ENCODE data around the gene PDCD4. TPM values are rescaled to one million over a fixed set of nuclear protein-coding genes. Genes with fewer than 3 reads are reported as not detected.

Gene PDCD4
- polyA plus RNA-seq, 1 donor, result 297 TPM

DNA sequence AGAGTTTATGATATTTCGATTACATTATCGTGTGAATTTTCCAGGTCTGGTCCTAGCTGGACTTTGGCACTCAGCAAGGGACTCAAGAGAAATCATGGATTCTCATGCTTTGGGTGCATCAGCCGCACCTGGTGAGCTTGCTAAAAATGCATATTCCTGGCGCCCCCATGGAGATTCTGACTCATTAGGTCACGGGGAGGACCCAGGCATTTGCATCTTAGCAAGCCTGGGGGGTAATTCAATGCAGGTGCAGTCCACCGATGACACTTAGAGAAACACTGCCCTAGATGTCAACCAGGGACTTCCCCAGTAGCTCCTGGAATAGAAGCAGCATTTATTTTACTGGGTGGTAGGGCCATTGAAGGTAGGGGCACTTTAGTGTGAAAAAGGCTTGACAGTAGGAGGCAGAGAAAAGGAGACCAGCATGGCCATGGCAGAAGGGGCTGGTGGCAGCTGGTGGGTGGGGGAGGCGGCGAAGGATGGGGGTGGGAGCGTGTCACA is 29.9 kb upstream of the PDCD4 start:
- peak overlapping the region; percentile 94 for H3K27ac ChIP-seq (ENCODE audit: low read length)
- 100% methylated on average over 2 of the region's 9 CpGs for WGBS (ENCODE audit: insufficient coverage, low lambda C conversion rate)

DNA sequence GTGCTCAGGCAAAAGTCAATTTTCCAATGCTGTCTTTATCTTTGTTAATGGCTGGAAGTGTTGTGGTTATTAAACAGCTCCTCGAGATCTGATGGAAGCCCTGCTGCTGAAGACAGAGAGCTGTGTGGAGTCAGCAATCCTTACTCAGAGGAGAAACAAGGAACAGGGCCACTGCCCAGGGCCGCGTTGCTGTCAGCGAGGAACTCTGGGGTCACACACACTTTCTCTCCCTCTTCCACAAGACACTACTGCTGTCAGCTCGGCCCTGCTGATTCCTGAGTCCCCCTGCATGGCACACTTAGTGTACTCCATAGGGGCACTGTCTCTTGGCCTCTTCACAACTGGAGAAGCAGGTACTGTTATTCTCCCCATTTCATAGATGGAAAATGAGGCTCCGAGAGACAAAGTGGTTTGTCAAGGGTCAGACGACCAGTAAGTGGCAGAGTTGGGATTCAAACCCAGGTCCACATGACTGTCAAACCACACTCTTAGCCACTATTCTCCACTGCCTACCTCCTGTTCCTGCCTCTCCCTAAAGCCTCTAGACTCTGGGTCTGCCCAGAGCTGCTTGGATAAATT is 29.3 kb upstream of the PDCD4 start:
- H3K36me3 ChIP-seq (ENCODE audit: control insufficient read depth, insufficient read depth, low read length), result no peaks in the 10 kb centered on the region
- H3K27ac ChIP-seq (ENCODE audit: low read length), result peak overlapping the region; percentile 94
- H3K4me1 ChIP-seq (ENCODE audit: control insufficient read depth, insufficient read depth, low read length), result peaks cover 93% of the 10 kb centered on the region
- H3K4me3 ChIP-seq (ENCODE audit: low read length), result no peak overlapping the region
- no peaks in the 10 kb centered on the region for H3K27me3 ChIP-seq (ENCODE audit: control insufficient read depth, insufficient read depth, low read length)
- H3K9me3 ChIP-seq (ENCODE audit: control insufficient read depth, low read depth, low read length), result no peaks in the 10 kb centered on the region
- no peak for DNase-seq
- WGBS (ENCODE audit: insufficient coverage, low lambda C conversion rate), result no CpG with 5 or more reads among the region's 7 CpGs

More for the DNA sequence above, 29.9 kb upstream of the PDCD4 start:
- H3K4me3 ChIP-seq (ENCODE audit: low read length), result no peak overlapping the region
- H3K36me3 ChIP-seq (ENCODE audit: control insufficient read depth, insufficient read depth, low read length), result no peaks in the 10 kb centered on the region
- peaks cover 93% of the 10 kb centered on the region for H3K4me1 ChIP-seq (ENCODE audit: control insufficient read depth, insufficient read depth, low read length)
- H3K9me3 ChIP-seq (ENCODE audit: control insufficient read depth, low read depth, low read length), result no peaks in the 10 kb centered on the region
- H3K27me3 ChIP-seq (ENCODE audit: control insufficient read depth, insufficient read depth, low read length), result no peaks in the 10 kb centered on the region
- DNase-seq, result no peak

DNA sequence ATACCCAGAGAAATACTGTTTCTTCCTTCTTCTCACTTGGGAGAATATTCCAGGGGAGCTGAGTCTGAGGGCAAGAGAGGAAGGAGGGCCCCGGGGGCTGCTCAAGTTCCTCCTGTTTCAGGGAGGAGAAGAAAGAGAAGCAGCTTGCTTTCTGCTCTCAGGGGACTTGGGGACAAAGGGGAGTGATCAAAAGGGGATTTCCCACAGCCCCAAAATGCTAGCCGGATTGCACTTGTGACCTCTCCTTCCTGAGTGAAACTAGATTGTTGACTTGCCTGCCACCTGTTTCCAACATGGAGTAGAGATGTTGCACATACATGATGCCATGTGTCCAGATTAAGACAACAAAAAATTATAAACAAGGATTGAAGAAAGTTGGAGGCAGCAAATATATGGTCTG is 28.7 kb upstream of the PDCD4 start:
- Histone ChIP-seq H3K27me3 (ENCODE audit: control insufficient read depth, insufficient read depth, low read length) (no peaks in the 10 kb centered on the region), H3K4me3 (ENCODE audit: low read length) (no peak overlapping the region), H3K9me3 (ENCODE audit: control insufficient read depth, low read depth, low read length) (no peaks in the 10 kb centered on the region), H3K36me3 (ENCODE audit: control insufficient read depth, insufficient read depth, low read length) (no peaks in the 10 kb centered on the region), H3K4me1 (ENCODE audit: control insufficient read depth, insufficient read depth, low read length) (peaks cover 90% of the 10 kb centered on the region), H3K27ac (ENCODE audit: low read length) (peak overlapping the region; percentile 94)
- peak in 1 of 2 donors; percentile 73 for DNase-seq
- WGBS (ENCODE audit: insufficient coverage, low lambda C conversion rate), result no CpG with 5 or more reads among the region's 2 CpGs

DNA sequence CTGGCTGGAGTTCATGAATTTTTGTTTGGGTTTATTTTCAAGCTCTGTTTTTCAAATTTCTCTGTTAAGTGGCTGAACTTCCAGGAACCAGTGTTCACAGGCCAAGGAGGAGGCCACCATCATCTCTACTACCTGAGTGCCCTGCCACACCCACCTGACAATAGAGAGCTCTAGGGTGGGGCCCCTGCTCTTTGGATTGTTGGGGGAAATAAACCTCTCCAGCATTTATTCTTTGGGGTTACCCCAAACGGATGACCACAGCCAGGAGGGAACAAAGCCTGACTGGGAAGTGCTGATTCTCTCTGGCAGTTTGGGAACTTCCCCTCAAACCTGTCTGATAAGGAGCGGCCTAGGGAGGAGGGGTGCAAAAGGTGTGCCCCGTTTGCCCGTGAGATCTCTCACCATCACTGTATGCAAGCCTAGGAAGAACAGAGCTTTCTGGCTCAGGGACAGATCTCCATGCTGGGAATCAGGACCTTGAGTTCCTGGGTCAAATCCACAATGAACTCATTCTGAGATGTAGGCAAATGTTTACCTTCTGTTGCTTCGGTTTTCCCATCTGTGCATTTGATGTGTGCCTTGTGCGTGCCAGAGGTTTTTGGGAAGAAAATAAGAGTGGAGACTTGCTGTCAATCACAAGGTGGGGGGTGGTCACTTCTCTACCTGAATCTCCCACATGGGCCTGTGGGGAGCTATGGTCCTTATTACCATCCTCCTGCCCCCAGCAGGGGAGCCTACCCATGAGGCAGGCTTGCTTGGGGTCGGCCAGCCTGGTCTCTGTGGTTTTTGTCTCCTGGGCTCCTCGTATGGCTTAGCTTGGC is 27.7 kb upstream of the PDCD4 start:
- Histone ChIP-seq H3K4me3 (ENCODE audit: low read length) (no peak overlapping the region), H3K4me1 (ENCODE audit: control insufficient read depth, insufficient read depth, low read length) (peaks cover 80% of the 10 kb centered on the region), H3K27me3 (ENCODE audit: control insufficient read depth, insufficient read depth, low read length) (no peaks in the 10 kb centered on the region), H3K9me3 (ENCODE audit: control insufficient read depth, low read depth, low read length) (no peaks in the 10 kb centered on the region), H3K36me3 (ENCODE audit: control insufficient read depth, insufficient read depth, low read length) (no peaks in the 10 kb centered on the region), H3K27ac (ENCODE audit: low read length) (peak overlapping the region; percentile 94)
- no CpG with 5 or more reads among the region's 8 CpGs for WGBS (ENCODE audit: insufficient coverage, low lambda C conversion rate)
- DNase-seq, result peak in 1 of 2 donors; percentile 80

DNA sequence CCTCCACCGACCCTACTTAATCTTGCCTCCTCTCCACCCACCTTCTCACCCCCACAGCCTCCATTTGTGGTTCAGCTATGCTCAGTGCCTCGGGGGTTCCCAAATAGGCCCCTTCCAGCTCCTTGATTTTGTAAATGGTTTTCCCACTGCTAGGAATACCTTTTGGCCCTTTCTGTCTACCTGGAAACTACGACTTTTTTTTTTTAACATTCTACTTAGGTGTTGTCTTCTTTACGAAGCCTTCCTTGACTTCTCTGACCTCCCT is 27.2 kb upstream of the PDCD4 start:
- Histone ChIP-seq H3K36me3 (ENCODE audit: control insufficient read depth, insufficient read depth, low read length) (no peaks in the 10 kb centered on the region), H3K9me3 (ENCODE audit: control insufficient read depth, low read depth, low read length) (no peaks in the 10 kb centered on the region), H3K27ac (ENCODE audit: low read length) (peak overlapping the region; percentile 94), H3K4me1 (ENCODE audit: control insufficient read depth, insufficient read depth, low read length) (peaks cover 74% of the 10 kb centered on the region), H3K27me3 (ENCODE audit: control insufficient read depth, insufficient read depth, low read length) (no peaks in the 10 kb centered on the region), H3K4me3 (ENCODE audit: low read length) (no peak overlapping the region)
- 88% methylated on average over 2 of the region's 4 CpGs for WGBS (ENCODE audit: insufficient coverage, low lambda C conversion rate)
- no peak for DNase-seq

DNA sequence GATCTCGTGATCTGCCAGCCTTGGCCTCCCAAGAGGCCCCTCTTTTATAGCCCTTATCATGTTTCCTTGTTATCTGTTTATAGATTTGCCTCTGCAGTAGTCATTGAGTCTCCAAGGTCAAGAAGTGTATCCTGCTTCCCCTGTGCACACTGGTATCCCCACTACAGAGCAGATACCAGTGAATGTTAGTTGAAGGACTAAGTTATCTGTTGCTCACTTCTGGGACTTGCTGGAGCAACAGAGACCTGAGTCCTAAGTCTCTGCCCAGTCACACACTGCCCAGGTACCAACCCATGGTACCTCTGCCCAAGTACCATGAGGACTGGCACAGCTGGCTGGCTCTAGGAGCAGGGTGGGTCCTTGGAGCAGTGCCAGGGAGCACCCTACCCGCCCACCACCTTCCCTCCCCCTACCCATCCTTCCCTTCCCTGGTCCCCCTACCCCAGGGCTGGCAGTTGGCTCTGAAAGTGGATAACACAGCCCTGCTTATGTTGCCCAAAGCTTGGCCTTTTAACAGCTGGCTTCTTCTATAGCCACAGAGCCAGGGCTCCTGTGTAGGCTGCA is 26.5 kb upstream of the PDCD4 start:
- WGBS (ENCODE audit: insufficient coverage, low lambda C conversion rate), result no CpG with 5 or more reads among the region's 2 CpGs
- peak in 1 of 2 donors; percentile 67 for DNase-seq
- peak overlapping the region; percentile 94 for H3K27ac ChIP-seq (ENCODE audit: low read length)

DNA sequence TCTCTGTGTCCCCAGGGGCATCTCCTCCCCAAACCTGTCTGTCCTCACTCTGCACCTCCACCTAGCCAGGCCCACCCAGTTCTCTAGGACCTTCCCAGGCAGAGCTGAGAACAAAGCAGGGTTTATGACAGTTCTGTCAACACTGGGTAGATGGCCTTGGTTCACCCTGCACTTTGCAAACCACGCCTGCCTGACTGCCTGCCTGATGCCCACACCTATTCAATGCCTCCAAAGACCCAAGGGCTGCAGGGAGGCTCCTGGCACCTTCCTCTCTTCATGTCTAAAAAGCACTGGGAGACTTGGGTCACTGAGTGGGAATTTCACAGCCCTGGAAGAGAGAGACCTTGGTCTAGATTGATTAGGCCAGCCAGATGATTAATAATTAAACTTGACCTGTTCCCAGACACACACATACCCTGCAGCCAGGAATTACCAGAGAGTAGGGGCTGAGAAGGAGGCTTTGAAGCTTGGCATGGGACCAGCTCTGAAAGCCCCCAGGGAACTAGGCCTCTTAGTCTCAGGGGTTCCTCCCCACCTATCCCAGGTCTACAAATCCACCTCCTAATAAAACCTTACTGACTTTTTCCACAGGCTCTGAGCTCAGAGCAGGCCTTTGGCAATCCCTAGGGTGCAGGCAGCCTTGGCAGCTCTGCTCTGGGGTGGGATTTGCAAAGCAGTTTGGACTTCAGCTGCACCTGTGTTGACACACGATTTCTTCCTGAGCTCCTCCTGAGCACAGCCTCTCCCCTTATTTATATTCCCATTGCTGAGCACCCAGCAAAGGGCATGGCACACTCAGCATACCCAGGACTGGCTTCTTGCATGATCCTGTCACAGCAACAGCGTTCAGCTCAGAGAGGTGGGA is 25.7 kb upstream of the PDCD4 start:
- DNase-seq, result peak; percentile 82 to 91
- no peaks in the 10 kb centered on the region for H3K36me3 ChIP-seq (ENCODE audit: control insufficient read depth, insufficient read depth, low read length)
- H3K4me1 ChIP-seq (ENCODE audit: control insufficient read depth, insufficient read depth, low read length), result peaks cover 66% of the 10 kb centered on the region
- peak overlapping the region; percentile 94 for H3K27ac ChIP-seq (ENCODE audit: low read length)
- no peaks in the 10 kb centered on the region for H3K27me3 ChIP-seq (ENCODE audit: control insufficient read depth, insufficient read depth, low read length)
- no CpG with 5 or more reads among the region's 3 CpGs for WGBS (ENCODE audit: insufficient coverage, low lambda C conversion rate)
- no peaks in the 10 kb centered on the region for H3K9me3 ChIP-seq (ENCODE audit: control insufficient read depth, low read depth, low read length)
- no peak overlapping the region for H3K4me3 ChIP-seq (ENCODE audit: low read length)

More for the DNA sequence above, 26.5 kb upstream of the PDCD4 start:
- Histone ChIP-seq H3K4me3 (ENCODE audit: low read length) (no peak overlapping the region), H3K4me1 (ENCODE audit: control insufficient read depth, insufficient read depth, low read length) (peaks cover 72% of the 10 kb centered on the region), H3K9me3 (ENCODE audit: control insufficient read depth, low read depth, low read length) (no peaks in the 10 kb centered on the region), H3K36me3 (ENCODE audit: control insufficient read depth, insufficient read depth, low read length) (no peaks in the 10 kb centered on the region), H3K27me3 (ENCODE audit: control insufficient read depth, insufficient read depth, low read length) (no peaks in the 10 kb centered on the region)

DNA sequence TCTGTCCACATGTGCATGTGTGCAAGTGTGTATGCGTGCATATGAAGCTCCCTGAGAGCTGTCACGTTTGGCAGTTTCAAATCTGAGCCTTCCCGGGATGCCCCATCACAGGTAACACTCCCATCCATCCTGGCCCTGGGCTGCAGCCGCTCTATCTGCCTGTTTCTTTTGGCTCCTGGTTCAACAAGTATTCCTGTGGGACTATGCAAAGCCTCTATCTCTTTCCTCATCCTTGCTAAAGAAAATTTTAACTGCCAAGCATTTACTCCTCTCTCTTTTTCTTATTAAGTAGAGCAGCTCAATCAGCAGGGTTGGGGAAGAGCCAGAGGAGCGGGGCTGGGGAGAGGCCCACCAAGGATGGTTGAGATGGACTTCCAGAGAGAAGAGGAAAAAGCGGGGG is 24.4 kb upstream of the PDCD4 start:
- peaks cover 58% of the 10 kb centered on the region for H3K4me1 ChIP-seq (ENCODE audit: control insufficient read depth, insufficient read depth, low read length)
- DNase-seq, result no peak
- no peaks in the 10 kb centered on the region for H3K27me3 ChIP-seq (ENCODE audit: control insufficient read depth, insufficient read depth, low read length)
- no peaks in the 10 kb centered on the region for H3K36me3 ChIP-seq (ENCODE audit: control insufficient read depth, insufficient read depth, low read length)
- no peaks in the 10 kb centered on the region for H3K9me3 ChIP-seq (ENCODE audit: control insufficient read depth, low read depth, low read length)
- H3K4me3 ChIP-seq (ENCODE audit: low read length), result no peak overlapping the region
- peak overlapping the region; percentile 94 for H3K27ac ChIP-seq (ENCODE audit: low read length)
- WGBS (ENCODE audit: insufficient coverage, low lambda C conversion rate), result no CpG with 5 or more reads among the region's 6 CpGs

DNA sequence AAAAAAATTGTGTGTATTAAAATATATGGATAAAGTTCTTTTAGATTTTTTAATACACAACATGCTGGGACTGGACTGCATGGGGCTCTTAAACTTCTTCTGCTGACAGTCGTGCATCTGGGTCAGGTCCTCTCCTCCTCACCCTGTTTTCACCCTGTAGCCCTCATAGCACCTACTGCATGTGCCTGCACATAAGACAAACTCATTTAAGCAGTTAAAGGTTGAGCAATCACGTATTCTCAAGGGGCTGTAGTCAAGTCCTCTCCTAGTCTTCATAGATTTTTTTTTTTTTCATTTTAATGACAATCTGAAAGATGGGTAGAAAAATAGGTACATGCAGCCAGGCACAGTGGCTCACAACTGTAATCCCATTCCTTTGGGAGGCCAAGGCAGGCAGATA is 23.6 kb upstream of the PDCD4 start:
- 100% methylated on average over 1 of the region's 2 CpGs for WGBS (ENCODE audit: insufficient coverage, low lambda C conversion rate)
- DNase-seq, result no peak
- H3K36me3 ChIP-seq (ENCODE audit: control insufficient read depth, insufficient read depth, low read length), result no peaks in the 10 kb centered on the region
- no peak overlapping the region for H3K27ac ChIP-seq (ENCODE audit: low read length)
- H3K4me1 ChIP-seq (ENCODE audit: control insufficient read depth, insufficient read depth, low read length), result peaks cover 58% of the 10 kb centered on the region
- H3K9me3 ChIP-seq (ENCODE audit: control insufficient read depth, low read depth, low read length), result no peaks in the 10 kb centered on the region
- no peaks in the 10 kb centered on the region for H3K27me3 ChIP-seq (ENCODE audit: control insufficient read depth, insufficient read depth, low read length)
- no peak overlapping the region for H3K4me3 ChIP-seq (ENCODE audit: low read length)

DNA sequence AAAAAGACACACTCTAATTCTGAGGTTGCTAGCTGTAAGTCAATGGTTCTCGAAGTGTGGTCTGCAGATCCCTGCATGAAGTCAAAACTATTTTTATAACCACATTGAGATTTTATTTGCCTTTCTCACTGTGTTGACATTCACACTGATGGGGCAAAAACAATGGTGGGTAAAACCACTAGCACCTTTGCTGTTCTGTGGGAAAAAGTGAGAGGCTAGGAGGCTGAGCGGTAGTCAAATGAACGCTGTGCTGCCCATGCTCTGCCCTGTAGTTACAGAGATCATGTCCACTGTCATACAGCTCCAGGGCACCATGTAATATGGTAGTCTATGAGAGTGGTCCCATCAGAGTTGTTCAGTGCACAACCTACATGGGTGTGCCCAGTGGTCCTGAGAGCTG is 21.6 kb upstream of the PDCD4 start:
- Histone ChIP-seq H3K27me3 (ENCODE audit: control insufficient read depth, insufficient read depth, low read length) (no peaks in the 10 kb centered on the region), H3K4me1 (ENCODE audit: control insufficient read depth, insufficient read depth, low read length) (peaks cover 45% of the 10 kb centered on the region), H3K36me3 (ENCODE audit: control insufficient read depth, insufficient read depth, low read length) (no peaks in the 10 kb centered on the region), H3K9me3 (ENCODE audit: control insufficient read depth, low read depth, low read length) (no peaks in the 10 kb centered on the region), H3K4me3 (ENCODE audit: low read length) (no peak overlapping the region), H3K27ac (ENCODE audit: low read length) (no peak overlapping the region)
- no CpG with 5 or more reads among the region's 3 CpGs for WGBS (ENCODE audit: insufficient coverage, low lambda C conversion rate)
- no peak for DNase-seq

Data from large intestine (tissue), 3 donors.